SK-N-SH (cell line): Measurements from ENCODE around the gene ADPGK.

Source experiments
- JUND ChIP-seq: IDR thresholded peaks from 2 replicates; pipeline ENCODE4 v1.4.0; 2012
- NRF1 ChIP-seq: IDR thresholded peaks from 2 replicates; pipeline ENCODE4 v1.6.1; 2012; ENCODE audit warnings: low read depth, mild to moderate bottlenecking, low read length
- RFX5 ChIP-seq: IDR thresholded peaks from 2 replicates; pipeline ENCODE4 v1.6.1; 2012; ENCODE audit warnings: mild to moderate bottlenecking, improper control_type of control experiment, low read length
- SIN3A ChIP-seq: IDR thresholded peaks from 2 replicates; pipeline ENCODE4 v1.6.1; 2012; ENCODE audit warnings: low read depth, mild to moderate bottlenecking, low read length, moderate library complexity, borderline replicate concordance
- SMC3 ChIP-seq: IDR thresholded peaks from 2 replicates; pipeline ENCODE4 v1.6.1; 2012; ENCODE audit warnings: low read depth, low read length, improper control_type of control experiment
- TF ChIP-seq, protein P1 (sequence below): fragments of 200-600 bp; sonication (generic); IDR thresholded peaks from 2 replicates; pipeline ENCODE4 v1.6.1; 2017; ENCODE audit warnings: antibody characterized with exemption, mild to moderate bottlenecking, moderate library complexity
- TF ChIP-seq, protein P2 (sequence below): IDR thresholded peaks from 2 replicates; pipeline ENCODE4; 2012

DNA sequence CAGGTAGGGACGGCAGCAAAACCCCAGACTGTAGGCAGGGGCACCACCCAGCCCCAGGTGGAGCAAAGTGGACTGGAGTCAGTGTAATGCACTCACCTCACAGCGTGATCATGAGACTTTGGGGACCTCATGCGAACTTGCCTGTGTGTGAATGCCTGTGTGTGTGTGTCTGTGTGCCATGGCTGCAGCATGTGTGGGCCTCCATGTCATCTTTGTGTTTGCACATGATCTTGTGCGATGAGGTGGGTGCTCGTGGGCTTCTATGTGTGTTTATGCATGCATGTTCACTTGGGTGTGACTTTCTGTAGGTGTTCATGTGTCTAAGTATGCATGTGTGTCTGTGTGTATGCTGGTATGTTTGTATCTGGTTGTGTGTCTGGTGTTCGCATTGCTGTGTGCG, 41.2 kb upstream of the ADPGK start:
- TF ChIP-seq, protein P1, sequence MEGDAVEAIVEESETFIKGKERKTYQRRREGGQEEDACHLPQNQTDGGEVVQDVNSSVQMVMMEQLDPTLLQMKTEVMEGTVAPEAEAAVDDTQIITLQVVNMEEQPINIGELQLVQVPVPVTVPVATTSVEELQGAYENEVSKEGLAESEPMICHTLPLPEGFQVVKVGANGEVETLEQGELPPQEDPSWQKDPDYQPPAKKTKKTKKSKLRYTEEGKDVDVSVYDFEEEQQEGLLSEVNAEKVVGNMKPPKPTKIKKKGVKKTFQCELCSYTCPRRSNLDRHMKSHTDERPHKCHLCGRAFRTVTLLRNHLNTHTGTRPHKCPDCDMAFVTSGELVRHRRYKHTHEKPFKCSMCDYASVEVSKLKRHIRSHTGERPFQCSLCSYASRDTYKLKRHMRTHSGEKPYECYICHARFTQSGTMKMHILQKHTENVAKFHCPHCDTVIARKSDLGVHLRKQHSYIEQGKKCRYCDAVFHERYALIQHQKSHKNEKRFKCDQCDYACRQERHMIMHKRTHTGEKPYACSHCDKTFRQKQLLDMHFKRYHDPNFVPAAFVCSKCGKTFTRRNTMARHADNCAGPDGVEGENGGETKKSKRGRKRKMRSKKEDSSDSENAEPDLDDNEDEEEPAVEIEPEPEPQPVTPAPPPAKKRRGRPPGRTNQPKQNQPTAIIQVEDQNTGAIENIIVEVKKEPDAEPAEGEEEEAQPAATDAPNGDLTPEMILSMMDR: no peak
- TF ChIP-seq SIN3A (no peak), RFX5 (no peak), NRF1 (no peak), JUND (no peak), SMC3 (no peak)
- TF ChIP-seq, protein P2, sequence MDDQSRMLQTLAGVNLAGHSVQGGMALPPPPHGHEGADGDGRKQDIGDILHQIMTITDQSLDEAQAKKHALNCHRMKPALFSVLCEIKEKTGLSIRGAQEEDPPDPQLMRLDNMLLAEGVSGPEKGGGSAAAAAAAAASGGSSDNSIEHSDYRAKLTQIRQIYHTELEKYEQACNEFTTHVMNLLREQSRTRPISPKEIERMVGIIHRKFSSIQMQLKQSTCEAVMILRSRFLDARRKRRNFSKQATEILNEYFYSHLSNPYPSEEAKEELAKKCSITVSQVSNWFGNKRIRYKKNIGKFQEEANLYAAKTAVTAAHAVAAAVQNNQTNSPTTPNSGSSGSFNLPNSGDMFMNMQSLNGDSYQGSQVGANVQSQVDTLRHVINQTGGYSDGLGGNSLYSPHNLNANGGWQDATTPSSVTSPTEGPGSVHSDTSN: no peak
